Epidermal melanocyte (primary cell): Measurements from ENCODE around the gene GNAO1.
A peak's percentile ranks its signal among the peaks of the same experiment; 100 is the strongest.

Source experiments
- DNase-seq: peaks from one replicate; pipeline ENCODE4 v3.0.0; 2011; ENCODE audit warnings: low spot score; ENCODE audit not compliant: insufficient read length

GNAO1 gene

GRCh38 chr16:56289416-56289815, 98.1 kb downstream of the GNAO1 start:
- DNase-seq, result no peak

GRCh38 chr16:56289862-56290261, 98.6 kb downstream of the GNAO1 start:
- no peak for DNase-seq

GRCh38 chr16:56294014-56294413, 102.7 kb downstream of the GNAO1 start:
- DNase-seq, result no peak

- no peak for DNase-seq
Measured at GRCh38 chr16:56294579-56294978, 103.3 kb downstream of the GNAO1 start.

GRCh38 chr16:56295059-56295665, 103.9 kb downstream of the GNAO1 start:
- DNase-seq, result no peak

GRCh38 chr16:56295739-56296527, 104.6 kb downstream of the GNAO1 start:
- no peak for DNase-seq

GRCh38 chr16:56297684-56298083, 106.4 kb downstream of the GNAO1 start:
- no peak for DNase-seq

GRCh38 chr16:56298116-56298515, 106.8 kb downstream of the GNAO1 start:
- DNase-seq, result no peak

- peak; percentile 71 for DNase-seq
Measured at GRCh38 chr16:56298948-56299596, 107.8 kb downstream of the GNAO1 start.

GRCh38 chr16:56300242-56300623, 108.9 kb downstream of the GNAO1 start:
- no peak for DNase-seq

GRCh38 chr16:56300891-56301850, 109.9 kb downstream of the GNAO1 start:
- DNase-seq, result peak; percentile 48

GRCh38 chr16:56302506-56302905, 111.2 kb downstream of the GNAO1 start:
- no peak for DNase-seq

GRCh38 chr16:56303066-56303715, 111.9 kb downstream of the GNAO1 start:
- DNase-seq, result no peak

GRCh38 chr16:56303880-56304279, 112.6 kb downstream of the GNAO1 start:
- DNase-seq, result no peak

GRCh38 chr16:56305956-56306565, 114.8 kb downstream of the GNAO1 start:
- DNase-seq, result no peak

GRCh38 chr16:56306690-56307533, 115.6 kb downstream of the GNAO1 start:
- no peak for DNase-seq

GRCh38 chr16:56307534-56307873, 116.2 kb downstream of the GNAO1 start:
- no peak for DNase-seq

GRCh38 chr16:56309008-56309407, 117.7 kb downstream of the GNAO1 start:
- no peak for DNase-seq

- no peak for DNase-seq
Measured at GRCh38 chr16:56310690-56311089, 119.4 kb downstream of the GNAO1 start.
